Activated CD8-positive, alpha-beta memory T cell treated with anti-CD3 and anti-CD28 coated beads for 48 hours (primary cell): Measurements from ENCODE around the gene BIRC3.
"Not testable (repeated sequence)": the region's sequence is repeated elsewhere in the genome, so short reads cannot be mapped to it uniquely, and the experiment has no call there.

Experiments
- DNase-seq, 3 experiments: peaks; one replicate each; pipeline ENCODE4 v3.0.0-alpha.2; 2020; ENCODE audit warnings: low read depth in 2 of 3, low spot score in 2 of 3

The BIRC3 gene

DNA sequence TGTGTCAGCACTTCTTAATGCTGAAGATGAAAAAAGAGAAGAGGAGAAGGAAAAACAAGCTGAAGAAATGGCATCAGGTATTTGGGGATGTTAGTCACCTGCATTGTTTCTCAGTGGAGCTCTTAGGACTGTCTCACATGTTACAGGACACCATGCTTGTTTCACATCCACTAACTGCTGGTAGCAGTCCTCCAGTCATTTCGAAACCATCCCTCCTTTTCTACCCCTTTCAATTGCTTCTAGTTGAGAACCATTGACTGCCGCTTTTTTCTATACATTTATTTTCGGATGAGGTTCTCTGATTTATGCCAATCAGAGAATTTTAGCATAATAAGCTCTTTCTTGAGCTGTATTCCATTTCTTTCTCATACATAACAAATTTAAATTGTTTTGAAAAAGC lies 51.2 kb downstream of the BIRC3 start:
- DNase-seq, result no peak

DNA sequence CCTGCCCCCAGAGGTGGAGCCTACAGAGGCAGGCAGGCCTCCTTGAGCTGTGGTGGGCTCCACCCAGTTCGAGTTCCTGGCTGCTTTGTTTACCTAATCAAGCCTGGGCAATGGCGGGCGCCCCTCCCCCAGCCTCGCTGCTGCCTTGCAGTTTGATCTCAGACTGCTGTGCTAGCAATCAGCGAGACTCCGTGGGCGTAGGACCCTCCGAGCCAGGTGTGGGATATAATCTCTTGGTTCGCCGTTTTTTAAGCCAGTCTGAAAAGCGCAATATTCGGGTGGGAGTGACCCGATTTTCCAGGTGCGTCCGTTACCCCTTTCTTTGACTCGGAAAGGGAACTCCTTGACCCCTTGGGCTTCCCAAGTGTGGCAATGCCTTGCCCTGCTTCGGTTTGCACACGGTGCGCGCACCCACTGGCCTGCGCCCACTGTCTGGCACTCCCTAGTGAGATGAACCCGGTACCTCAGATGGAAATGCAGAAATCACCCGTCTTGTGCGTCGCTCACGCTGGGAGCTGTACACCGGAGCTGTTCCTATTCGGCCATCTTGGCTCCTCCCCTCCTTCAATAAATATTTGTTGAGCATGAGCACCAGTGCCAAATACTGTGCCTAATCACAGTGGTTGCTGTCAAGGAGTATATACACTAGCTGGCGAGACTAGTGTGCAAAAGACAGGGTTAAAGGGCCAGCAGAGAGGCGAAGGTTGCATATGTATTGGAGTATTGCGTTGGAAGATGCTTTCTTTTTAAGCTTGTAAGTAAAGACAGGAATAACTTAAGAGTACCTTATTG lies 57.5 kb downstream of the BIRC3 start:
- not testable (repeated sequence) for DNase-seq

DNA sequence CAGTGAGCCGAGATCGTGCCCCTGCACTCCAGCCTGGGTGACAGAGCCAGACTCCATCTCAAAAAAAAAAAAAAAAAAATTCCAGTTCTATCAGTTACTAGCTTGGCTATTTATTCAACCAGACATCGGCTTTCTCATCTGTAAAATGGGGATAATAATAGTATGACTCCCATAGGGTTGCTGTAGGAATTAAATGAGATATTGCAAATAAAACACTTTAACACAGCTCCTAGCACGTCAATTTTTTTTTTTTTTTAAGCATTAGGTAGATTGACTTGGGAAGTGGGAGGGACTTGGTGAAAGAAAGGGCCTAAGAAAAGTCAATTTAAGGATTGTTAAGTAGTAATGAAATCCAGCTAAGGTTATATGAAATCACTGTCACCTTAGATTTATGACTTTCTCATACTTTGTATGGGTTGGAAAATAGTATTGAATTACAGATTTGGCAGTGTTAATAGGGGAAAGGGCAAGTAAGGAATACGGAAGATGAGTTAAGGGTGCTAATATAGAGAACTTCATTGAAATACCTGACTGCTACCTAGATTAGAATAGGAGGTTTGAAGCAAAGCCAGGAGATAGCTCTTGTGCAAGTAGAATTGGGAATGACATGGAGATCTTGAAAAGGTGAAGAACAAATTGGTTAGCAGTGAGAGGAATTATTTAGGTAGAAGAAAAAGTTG lies 58.6 kb downstream of the BIRC3 start:
- DNase-seq, result no peak

DNA sequence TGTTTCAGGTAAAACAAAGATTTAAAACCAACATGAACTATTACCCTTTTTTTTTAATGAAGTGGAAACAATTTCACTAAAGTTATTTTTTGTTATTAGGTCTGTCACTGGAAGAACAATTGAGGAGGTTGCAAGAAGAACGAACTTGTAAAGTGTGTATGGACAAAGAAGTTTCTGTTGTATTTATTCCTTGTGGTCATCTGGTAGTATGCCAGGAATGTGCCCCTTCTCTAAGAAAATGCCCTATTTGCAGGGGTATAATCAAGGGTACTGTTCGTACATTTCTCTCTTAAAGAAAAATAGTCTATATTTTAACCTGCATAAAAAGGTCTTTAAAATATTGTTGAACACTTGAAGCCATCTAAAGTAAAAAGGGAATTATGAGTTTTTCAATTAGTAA lies 60.6 kb downstream of the BIRC3 start:
- no peak for DNase-seq

DNA sequence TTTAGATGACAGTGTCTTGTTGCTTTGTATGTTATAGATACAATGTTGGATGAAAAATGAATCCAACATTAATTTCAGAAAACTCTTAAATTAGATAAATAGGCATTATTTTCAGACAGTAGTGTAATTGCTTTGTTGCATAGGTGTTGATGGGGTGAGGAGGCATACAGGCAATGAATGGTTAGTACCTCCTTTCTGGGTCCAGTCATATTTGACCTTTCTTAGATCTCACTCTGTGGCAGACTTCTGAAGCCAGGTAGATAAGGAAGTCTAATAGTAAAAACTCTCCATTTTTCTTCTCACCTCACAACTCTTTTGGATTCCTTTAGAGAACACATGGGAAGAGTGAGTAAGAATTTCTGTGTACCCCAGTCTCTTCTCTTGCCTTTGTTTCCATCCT lies 61.5 kb downstream of the BIRC3 start:
- no peak for DNase-seq

DNA sequence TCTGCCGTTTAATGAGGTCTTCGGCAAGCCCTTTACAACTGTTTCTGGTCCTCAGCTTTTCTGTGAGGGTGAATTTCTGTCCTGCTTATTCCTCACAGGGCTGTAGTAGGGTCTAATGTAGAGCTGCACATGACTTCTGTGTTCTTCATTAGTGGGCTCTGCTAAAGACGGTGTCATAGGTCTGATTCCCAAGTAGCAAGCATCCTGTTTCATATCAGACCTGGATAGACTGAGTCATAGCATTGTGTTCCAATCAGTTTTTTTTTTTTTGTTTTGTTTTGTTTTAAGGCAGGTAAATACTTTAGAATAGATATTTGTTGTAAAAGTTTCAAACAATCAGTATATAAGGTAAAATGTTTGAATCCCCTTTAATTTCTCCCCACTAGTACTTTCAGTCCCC lies 65.1 kb downstream of the BIRC3 start:
- no peak for DNase-seq

DNA sequence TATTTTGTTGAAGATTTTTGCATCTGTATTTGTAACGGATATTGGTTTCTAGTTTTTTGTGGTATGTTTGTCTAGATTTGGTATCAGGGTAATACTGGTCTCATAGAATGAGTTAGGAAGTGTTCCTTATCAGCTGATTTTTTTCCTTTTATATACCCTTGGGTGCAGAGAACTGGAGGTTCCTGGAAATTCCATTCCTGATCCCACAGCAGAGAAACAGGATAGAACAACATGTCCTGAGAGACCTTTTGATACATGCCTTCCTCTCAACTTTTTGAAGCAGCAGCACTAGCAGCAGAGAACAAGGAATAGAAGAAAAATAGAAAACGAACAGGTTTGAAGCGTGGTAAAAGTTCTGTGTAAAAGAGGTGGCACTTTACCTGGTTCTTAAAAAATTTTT lies 66.6 kb downstream of the BIRC3 start:
- DNase-seq, result no peak

DNA sequence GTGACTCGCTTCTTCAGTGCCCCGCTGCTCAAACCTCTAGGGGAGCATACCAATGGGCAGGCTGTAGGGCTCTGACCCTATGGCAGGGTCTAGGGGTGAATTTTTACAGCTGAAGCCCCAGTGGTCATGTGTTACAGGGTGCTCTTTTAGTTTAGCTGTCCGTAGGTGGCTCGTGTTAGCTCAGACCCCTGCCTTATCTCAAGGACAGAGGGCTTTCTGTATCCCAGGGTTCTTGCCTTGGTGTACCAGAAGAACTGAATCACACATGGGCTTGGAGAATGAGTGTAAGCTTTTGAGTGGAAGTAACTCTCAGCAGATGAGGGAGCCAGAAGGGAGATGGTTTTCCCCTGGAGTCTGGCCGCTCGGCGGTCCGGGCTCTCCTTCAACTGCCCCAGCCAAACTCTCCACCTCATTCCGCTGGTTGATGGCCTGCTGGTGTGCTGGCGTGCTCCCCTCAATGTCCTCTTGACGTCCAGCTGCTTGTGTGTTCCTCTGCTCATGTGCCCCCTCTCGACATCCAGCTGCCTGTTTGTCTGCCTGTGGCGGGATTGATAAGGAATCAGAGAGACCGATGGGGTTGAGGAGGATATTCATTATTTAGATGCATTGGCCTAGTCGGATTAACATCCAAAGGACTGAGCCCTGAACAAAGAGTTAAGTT lies 67.3 kb downstream of the BIRC3 start:
- no peak for DNase-seq

DNA sequence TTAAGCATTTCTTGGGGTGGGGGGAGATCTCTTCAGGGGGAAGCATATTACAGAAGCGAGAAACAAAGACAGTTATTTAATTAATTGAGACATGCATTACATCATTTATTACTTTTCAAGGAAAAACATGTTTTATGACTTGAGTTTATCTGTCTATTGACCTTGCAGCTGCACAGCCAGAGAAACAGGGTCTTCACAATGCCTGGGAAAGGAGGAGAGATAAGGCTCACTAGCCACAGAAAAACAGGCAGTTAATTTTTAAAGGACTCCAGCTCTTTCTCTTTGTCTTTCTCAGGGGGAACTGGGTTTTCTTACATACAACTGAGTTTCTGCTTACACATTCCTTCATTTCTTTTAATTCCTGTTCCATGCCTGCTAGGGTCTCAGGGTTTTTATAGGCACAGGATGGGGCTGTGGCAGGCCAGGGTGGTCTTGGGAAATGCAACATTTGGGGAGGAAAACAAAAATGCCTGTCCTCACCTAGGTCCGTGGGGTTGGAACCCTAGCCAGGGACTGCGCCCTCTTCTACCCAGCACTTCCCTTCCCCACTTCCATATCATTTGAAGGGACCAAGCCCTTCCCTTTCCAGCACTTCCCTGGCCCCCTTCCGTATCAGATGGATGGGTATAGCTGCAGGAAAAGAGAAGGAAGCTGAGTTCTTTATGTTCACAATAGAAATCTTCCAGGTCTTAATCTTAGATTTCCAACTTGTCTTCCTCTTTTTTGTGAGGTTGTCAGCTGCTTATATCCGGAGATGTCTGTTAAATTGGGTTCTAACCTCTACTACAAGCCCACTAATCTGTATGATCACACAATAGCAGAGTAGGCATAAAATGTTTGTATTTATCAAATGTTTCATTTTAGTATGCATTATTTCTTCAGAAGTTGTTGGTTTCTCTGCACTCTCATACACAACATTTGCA lies 68.1 kb downstream of the BIRC3 start:
- DNase-seq, result no peak

DNA sequence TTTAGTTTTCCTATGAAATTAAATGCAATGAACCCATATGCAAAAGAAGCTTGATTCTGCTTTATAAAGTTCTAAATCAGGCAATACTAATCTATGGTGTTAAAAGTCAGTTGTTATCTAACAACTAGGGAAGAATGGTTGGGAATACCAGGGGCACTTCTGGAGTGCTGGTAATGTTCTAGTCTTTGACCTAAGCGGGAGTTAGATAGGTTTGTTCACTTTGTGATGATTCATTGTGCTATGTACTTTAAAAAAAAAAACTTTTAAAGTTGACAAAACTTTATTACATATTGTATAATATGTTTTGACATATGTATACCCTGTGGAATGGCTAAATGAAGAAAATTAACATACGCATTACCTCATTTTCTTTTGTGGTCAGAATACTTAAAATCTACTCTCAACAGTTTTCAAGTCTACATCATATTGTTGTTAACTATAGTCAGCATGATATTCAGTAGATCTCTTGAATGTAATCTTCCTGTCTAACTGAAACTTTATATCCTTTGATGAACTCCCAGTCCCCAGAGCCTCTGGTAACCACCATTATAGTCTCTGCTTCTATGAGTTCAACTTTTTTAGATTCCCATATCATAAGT lies 69.0 kb downstream of the BIRC3 start:
- no peak for DNase-seq

DNA sequence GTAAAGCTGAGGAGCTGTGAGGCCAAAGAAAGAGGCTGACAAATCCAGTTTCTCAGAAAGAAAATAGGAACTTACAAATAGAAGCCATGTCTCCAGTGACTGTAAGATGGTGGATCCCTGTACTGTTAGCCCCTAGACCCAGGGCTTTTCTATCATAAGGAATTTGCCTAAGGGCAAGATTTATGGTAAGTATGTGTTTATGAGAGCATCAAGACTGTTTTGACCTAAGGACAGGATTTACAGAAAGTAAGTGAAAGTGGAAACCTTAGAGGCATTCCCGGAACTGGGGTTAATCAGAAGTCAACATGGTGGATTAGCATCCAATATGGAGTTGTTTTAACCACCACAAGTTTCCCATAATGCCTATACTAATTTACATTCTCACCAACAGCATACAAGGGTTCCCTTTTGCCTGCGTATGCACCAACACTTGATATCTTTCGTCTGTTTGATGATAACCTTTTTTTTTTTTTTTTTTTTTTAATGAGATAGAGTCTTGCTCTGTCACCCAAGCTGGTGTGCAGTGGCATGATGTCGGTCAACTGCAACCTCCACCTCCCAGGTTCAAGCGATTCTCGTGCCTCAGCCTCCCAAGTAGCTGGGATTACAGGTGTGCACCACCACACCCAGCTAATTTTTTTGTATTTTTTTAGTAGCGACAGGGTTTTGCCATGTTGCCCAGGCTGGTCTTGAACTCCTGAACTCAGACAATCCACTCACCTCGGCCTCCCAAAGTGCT lies 69.9 kb downstream of the BIRC3 start:
- no peak for DNase-seq
